ENCODE results near the gene TSC2.
"Not testable (repeated sequence)": the region's sequence is repeated elsewhere in the genome, so short reads cannot be mapped to it uniquely, and the experiment has no call there.

DNA sequence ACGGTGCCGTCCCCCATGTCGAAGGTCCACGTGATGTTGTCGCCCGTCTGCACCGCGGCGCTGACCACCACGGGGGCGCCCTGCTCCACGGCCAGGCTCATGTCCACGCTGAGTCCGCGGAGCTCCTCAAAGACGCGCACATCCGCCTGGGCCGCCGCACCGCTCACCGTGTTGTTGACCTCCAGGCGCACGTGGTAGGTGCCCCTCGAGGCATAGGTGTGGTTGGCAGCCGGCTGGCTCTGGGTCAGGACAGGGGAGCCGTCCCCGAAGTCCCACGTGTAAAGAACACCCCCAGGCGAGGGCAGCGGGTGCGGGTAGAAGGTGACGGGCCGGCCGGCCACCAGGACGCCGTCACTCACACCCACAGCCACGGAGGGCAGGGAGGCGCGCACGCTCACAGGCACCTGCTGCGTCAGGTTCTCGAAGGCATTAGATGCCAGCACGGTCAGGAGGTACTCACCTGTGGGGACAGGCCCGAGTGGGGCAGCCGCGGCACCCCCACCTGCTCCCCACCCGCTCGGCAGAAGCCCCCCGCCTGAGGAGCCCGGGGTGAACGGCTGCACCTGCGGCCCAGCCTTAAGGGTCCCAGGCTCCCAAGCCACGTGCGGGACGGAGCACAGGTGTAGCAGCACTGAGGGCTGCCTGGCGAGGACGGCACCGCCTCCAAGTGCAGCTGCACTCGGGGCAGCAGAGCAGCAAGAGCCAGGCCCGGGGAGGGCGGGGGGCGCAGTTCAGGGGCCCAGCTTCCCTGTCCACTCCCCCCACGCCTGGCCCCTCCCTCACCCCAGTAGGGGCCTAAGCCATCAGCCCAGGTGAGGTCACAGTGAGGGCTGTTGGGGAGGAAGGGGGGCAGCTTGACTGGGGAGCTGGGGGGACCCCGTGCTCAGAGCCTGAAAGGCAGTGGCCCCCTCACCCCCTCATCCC lies 63.9 kb downstream of the TSC2 start:
- not testable (repeated sequence) for TF ChIP-seq POLR2AphosphoS5, POLR2A (IDR thresholded peaks at IDR 0.05; ENCODE audit: low read depth, low read length)

Measured in GM12892 (cell line).